ENCODE data around the gene ELAVL4. TPM values are rescaled to one million over a fixed set of nuclear protein-coding genes. Genes with fewer than 3 reads are reported as not detected.

ELAVL4 gene
- total RNA-seq, 2 experiments from 2014 or later = not detected

Other genes with a start within 250 kb of the ELAVL4 start
- not detected for gene AGBL4, start 85.0 kb upstream of the ELAVL4 start, total RNA-seq

All from activated CD4-positive, alpha-beta T cell treated with anti-CD3 and anti-CD28 coated beads, Interleukin-2, amount 10 ng/mL, durations not matched to agents 7 days and 5 days (primary cell).